OCI-LY1 (cell line): ENCODE data around the gene SPCS1.

Source experiments
- CTCF ChIP-seq: fragments of 200-600 bp; sonication (generic), shearing (Covaris generic); IDR thresholded peaks from 2 replicates; pipeline ENCODE4 v1.5.1; 2017; ENCODE audit warnings: mild to moderate bottlenecking, antibody characterized with exemption, low read length, moderate library complexity, mixed read lengths
- EZH2 ChIP-seq: fragments of 200-600 bp; sonication (generic), shearing (Covaris generic); IDR thresholded peaks from 2 replicates; pipeline ENCODE4 v1.8.0; 2017; ENCODE audit warnings: borderline replicate concordance, mixed run types, mild to moderate bottlenecking, antibody characterized with exemption, low read length, moderate library complexity, mixed read lengths

- TF ChIP-seq EZH2 (no peak), CTCF (no peak)
Measured at GRCh38 chr3:52697632-52697965, 8.3 kb upstream of the SPCS1 start.
